ENCODE data around the gene KIRREL1.

- TF ChIP-seq POLR2A (IDR thresholded peaks at IDR 0.05), result no peak
- no peak for TF ChIP-seq CTCF (IDR thresholded peaks at IDR 0.05)
Measured at GRCh38 chr1:157978586-157979403, 14.7 kb upstream of the KIRREL1 start.

Data from lower leg skin (tissue), 3 donors.